Activated CD4-positive, alpha-beta T cell treated with anti-CD3 and anti-CD28 coated beads, Interleukin-2, amount 10 ng/mL, durations not matched to agents 7 days and 5 days (primary cell): ENCODE results near the gene TERB2. TPM values are rescaled to one million over a fixed set of nuclear protein-coding genes. Genes with fewer than 3 reads are reported as not detected.
"Not testable (repeated sequence)": the region's sequence is repeated elsewhere in the genome, so short reads cannot be mapped to it uniquely, and the experiment has no call there.

Experiments
- CTCF ChIA-PET: fragments of 350-600 bp; sonication (Branson Sonifier 250); formaldehyde crosslinking; loops from one replicate; lab custom pipeline; 2021; ENCODE audit warnings: antibody characterized with exemption; lab: Charles Lee
- POLR2A ChIA-PET: fragments of 350-600 bp; sonication (Branson Sonifier 250); formaldehyde crosslinking; loops from one replicate; lab custom pipeline; 2021; ENCODE audit warnings: antibody characterized with exemption; lab: Charles Lee
- DNase-seq: peaks from one replicate; pipeline ENCODE4 v3.0.0-alpha.2; 2020
- H3K27ac Mint-ChIP-seq: one replicate; pipeline ENCODE4 v1.8.0; 2021; ENCODE audit warnings: mild to moderate bottlenecking, moderate library complexity, mixed read lengths
- H3K27me3 Mint-ChIP-seq: one replicate; pipeline ENCODE4 v1.8.0; 2021; ENCODE audit warnings: mixed read lengths
- H3K36me3 Mint-ChIP-seq: one replicate; pipeline ENCODE4 v1.8.0; 2021; ENCODE audit warnings: low read depth, mixed read lengths
- H3K4me1 Mint-ChIP-seq: one replicate; pipeline ENCODE4 v1.8.0; 2021; ENCODE audit warnings: mixed read lengths
- H3K4me3 Mint-ChIP-seq: one replicate; pipeline ENCODE4 v1.8.0; 2021; ENCODE audit warnings: mild to moderate bottlenecking, moderate library complexity, mixed read lengths
- H3K9me3 Mint-ChIP-seq: one replicate; pipeline ENCODE4 v1.8.0; 2021; ENCODE audit warnings: mixed read lengths
- total RNA-seq, 2 experiments: library from RNA; stranded (reverse); gene quantifications; one replicate each; pipeline ENCODE4 v1.2.3, GENCODE V29; 2021

TERB2 gene
- total RNA-seq, 2 experiments from 2014 or later = not detected

DNA sequence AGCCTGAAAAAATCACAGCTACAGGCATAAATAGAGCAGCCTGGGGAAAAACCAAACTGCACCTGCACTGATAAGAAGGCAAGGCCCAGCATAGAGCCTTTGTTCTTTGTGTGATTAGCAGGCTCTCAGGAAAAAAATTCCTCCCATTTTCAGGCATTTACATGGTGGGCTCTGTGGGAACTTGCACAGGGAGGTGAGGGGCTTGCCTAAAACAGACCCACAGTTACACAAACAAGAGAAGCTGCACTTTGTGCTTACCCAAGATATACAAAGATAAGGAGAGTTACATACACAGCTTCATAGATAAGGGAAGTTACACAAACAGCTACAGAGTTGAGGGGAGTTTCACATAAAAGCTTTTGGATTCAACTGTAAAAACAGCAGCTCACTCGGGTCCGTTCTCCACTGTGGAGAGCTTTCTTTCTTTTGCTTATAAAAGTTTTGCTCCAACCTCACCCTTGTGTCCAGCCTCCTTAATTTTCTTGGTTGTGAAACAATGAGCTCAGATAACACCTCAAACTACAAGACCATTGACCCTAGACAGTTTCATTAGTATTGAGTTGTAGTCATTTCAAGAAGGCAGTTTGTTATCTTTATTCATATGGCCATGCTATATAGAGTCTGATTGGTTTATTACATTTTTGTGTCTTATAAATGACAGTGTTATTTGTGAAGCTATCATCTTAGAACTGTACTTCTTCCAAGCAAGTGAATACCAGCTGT, 23.3 kb downstream of the TERB2 start:
- H3K9me3 Mint-ChIP-seq, CTCF ChIA-PET, H3K36me3 Mint-ChIP-seq, H3K4me3 Mint-ChIP-seq, H3K4me1 Mint-ChIP-seq, H3K27ac Mint-ChIP-seq, POLR2A ChIA-PET, DNase-seq: not testable (repeated sequence)
- peaks cover 12% of the 10 kb centered on the region for H3K27me3 Mint-ChIP-seq

DNA sequence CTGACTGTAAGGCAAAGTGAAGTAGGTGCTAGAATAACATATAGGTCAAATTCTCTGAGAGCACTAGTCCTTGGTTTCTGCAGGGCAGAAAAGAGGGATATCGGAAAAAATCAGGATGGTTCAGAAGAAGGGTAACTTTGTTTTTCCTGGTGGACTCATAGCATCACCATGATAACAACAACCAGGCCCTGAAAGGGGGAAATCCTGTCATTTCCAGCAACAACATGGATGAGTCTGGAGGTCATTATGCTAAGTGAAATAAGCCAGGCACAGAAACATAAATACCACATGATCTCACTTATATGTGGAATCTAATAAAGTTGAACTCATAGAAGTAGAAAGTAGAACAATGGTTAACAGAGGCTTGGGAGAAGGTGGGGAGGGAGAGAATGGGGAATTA, 27.7 kb downstream of the TERB2 start:
- DNase-seq, CTCF ChIA-PET, H3K36me3 Mint-ChIP-seq, H3K4me1 Mint-ChIP-seq, H3K27me3 Mint-ChIP-seq, H3K9me3 Mint-ChIP-seq, H3K27ac Mint-ChIP-seq, POLR2A ChIA-PET, H3K4me3 Mint-ChIP-seq: not testable (repeated sequence)

DNA sequence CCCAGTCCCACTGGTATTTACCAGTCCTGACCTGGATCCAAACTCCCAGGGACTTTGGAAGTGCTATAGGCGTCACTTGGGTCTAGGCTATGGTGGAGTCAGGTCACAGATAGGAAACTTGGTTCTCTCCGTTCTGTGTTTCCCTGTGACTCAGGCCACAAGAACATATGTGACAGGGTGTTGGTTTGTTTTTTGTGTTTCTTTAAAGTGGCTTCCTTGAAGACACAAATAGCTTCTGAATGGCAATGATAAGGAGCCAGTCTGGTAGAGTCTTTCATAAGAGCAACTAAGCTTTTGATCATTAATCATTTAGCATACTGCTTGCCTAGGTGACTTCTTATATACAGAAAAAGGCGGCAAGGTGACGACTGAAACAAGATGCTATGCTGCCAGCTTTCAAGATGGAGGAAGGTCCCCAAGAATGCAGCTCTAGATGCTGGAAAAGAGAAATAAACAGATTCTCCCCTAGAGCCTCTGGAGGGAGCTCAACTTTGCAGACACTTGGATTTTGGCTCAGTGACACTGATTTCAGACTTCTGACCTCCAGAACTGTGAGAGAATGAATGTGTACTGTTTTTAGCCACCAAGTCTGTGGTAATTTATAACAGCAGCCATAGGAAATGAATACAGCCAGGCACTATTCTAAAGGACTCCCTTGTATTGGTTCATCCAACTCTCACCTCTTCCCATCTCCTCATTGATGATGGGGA, 30.0 kb downstream of the TERB2 start:
- DNase-seq, H3K9me3 Mint-ChIP-seq, H3K36me3 Mint-ChIP-seq, H3K4me3 Mint-ChIP-seq, H3K4me1 Mint-ChIP-seq, POLR2A ChIA-PET, H3K27me3 Mint-ChIP-seq, CTCF ChIA-PET, H3K27ac Mint-ChIP-seq: not testable (repeated sequence)

DNA sequence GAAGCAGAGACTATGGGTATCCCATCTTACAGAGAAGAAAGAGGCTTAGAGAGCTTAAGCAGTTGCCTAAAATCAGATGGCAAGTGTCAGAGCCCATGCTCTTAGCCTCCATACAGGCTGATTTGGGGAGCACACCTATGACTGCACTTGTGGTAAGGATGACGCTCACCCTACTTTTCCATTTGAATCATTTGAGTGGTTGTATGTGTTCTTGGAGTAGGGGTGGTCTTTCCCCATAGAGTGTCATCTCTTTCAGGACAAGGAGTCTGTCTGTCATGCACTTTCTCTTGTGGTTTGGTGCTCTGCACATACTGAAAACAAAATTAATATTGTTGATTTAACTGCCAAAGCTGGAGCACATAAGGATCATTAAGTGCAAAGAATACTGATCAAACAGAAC, 31.2 kb downstream of the TERB2 start:
- H3K9me3 Mint-ChIP-seq, CTCF ChIA-PET, H3K36me3 Mint-ChIP-seq, H3K4me3 Mint-ChIP-seq, H3K27ac Mint-ChIP-seq, H3K4me1 Mint-ChIP-seq, POLR2A ChIA-PET, DNase-seq: not testable (repeated sequence)
- H3K27me3 Mint-ChIP-seq = peaks cover 11% of the 10 kb centered on the region

DNA sequence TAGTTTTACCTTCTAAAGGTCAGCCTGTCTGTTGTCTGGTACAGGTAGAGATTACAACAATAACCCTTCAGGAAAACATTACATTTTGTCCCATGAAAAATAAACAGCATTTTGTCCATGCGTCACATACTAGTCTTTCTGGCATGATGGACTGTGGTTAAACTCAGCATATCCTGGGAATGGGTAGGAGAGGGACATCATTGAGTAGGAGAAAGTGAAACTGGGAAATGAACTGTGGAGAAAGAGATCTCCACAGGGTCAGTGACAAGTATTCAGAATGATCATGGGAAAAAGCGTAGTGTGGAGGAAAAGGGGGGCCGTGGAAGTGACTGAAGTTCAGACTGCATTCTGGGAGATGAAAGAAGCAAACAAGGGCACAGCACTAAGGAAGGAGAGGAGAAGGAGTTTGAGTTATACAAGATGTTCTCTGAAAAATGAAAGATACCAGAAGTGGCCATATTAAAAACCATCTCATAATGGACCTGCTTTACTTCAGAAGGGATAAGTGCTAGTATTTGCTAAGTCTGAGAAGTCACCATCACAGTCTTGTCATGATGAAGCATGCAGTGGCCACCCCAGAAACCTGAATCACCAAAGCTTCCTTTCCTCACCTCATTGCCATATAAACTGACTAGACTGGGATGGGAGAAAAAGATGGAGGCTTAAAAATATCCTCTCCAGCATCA, 31.8 kb downstream of the TERB2 start:
- DNase-seq, POLR2A ChIA-PET, H3K36me3 Mint-ChIP-seq, H3K4me3 Mint-ChIP-seq, H3K4me1 Mint-ChIP-seq, H3K9me3 Mint-ChIP-seq, H3K27ac Mint-ChIP-seq, CTCF ChIA-PET: not testable (repeated sequence)
- peaks cover 17% of the 10 kb centered on the region for H3K27me3 Mint-ChIP-seq

DNA sequence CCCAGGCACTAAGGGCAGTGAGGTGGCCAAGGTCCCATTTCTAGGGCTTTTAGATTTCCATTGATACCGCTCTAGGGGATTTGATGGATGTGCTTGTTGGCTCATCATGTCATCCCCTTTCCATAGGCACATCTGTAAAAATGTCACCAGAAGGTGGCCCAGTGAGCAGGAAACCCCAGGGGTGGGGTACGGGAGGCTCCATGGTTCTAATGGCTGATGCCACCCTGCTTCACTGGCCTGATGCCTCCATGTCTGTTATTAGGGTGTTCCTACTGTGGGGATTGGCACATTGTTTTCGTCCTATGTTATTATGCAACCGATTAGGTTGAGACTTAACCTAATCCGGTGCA, 32.4 kb downstream of the TERB2 start:
- POLR2A ChIA-PET, H3K4me3 Mint-ChIP-seq, CTCF ChIA-PET, H3K4me1 Mint-ChIP-seq, DNase-seq, H3K27ac Mint-ChIP-seq, H3K36me3 Mint-ChIP-seq, H3K9me3 Mint-ChIP-seq: not testable (repeated sequence)
- peaks cover 21% of the 10 kb centered on the region for H3K27me3 Mint-ChIP-seq

DNA sequence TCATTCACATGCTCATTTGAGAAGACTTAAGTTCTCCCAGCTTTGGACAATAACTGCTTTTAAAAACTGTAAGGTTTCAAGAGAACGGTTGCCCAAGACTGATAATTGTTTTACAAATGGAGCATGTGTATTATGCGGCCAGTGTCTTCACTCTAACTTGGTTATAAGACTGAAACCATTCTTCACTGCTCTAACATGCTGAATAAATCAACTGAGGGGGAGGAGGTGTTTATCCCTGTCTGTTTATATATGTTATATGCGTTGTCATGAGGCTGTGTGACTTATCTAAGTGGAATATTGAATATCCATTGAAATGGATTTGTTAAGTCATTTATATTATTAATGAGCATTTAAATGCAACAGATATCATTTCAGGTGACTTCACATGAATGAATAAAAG, 41.1 kb downstream of the TERB2 start:
- H3K27ac Mint-ChIP-seq, POLR2A ChIA-PET, H3K4me1 Mint-ChIP-seq, DNase-seq, H3K9me3 Mint-ChIP-seq, CTCF ChIA-PET, H3K4me3 Mint-ChIP-seq, H3K36me3 Mint-ChIP-seq: not testable (repeated sequence)
- peaks cover 42% of the 10 kb centered on the region for H3K27me3 Mint-ChIP-seq

DNA sequence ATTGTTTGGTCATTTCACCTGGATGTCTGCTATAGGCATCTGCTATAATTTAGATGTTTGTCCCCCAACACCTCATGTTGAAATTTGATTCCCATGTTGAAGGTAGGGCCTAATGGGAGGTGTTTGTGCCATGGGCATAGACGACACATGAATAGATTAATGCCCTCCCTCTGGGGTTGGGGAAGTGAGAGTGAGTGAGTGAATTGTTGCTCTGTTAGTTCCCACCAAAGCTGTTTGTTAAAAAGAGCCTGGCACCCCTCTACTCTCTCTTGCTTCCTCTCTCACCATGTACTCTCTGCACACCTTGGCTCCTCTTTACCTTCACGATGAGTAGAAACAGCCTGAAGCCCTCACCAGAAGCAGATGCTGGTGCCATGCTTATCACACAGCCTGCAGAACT, 42.6 kb downstream of the TERB2 start:
- DNase-seq = no peak
- H3K27me3 Mint-ChIP-seq = peaks cover 30% of the 10 kb centered on the region
- POLR2A ChIA-PET = no interaction called here
- CTCF ChIA-PET = no interaction called here
- no peak overlapping the region for H3K4me3 Mint-ChIP-seq
- no peaks in the 10 kb centered on the region for H3K4me1 Mint-ChIP-seq
- H3K36me3 Mint-ChIP-seq = no peaks in the 10 kb centered on the region
- H3K9me3 Mint-ChIP-seq = no peaks in the 10 kb centered on the region
- H3K27ac Mint-ChIP-seq = no peak overlapping the region

DNA sequence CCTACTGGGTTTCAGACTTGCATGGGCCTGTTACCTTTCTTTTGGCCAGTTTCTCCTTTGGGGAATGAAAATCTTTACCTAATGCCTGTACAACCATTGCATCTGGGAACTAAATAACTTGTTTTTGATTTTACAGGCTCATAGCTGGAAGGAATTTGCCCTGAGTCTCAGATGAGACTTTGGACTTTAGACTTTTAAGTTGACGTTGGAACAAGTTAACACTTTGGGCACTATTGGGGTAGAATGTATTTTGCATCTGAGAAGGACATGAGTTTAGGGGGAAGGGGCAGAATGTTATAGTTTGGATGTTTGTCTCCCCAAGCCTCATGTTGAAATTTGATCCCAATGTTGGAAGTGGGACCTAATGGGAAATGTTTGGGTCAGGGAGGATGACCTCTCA, 44.7 kb downstream of the TERB2 start:
- POLR2A ChIA-PET, H3K27ac Mint-ChIP-seq, H3K4me1 Mint-ChIP-seq, H3K4me3 Mint-ChIP-seq, DNase-seq, H3K9me3 Mint-ChIP-seq, H3K36me3 Mint-ChIP-seq, CTCF ChIA-PET: not testable (repeated sequence)
- peaks cover 13% of the 10 kb centered on the region for H3K27me3 Mint-ChIP-seq

DNA sequence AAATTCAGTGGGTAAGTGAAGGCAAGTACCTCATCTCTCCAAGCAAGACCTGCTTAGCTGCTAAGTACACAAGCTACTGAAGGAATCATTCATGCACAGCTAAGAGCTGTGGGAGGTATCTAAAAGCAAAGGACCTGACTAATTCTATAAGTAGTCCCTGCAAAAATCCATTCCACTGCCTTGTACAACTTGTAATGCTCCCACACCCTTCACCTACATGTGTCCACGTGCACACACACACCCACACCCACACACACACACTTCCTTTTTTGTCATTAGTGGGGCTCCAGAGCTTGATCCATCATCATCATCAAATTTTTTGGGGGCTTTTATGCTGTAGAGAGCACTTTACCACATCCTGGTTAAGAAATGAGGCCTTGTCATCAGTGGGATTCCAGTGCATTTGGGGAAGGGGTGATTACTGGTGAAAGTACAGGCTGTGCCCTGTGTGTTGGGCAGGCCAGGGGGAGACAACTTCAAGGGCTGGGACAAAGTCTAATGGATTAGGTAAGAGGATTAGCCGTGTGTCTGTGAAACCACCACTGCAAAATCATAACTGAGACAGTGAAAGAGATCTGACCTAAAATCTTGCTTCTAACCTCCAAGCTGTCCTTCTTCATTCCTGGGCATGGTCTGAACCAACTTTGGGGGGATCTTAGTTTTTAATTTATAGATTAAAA, 47.4 kb downstream of the TERB2 start:
- Mint-ChIP-seq H3K9me3 (peaks cover 12% of the 10 kb centered on the region), H3K27me3 (peaks cover 12% of the 10 kb centered on the region)
- H3K36me3 Mint-ChIP-seq, CTCF ChIA-PET, DNase-seq, H3K27ac Mint-ChIP-seq, H3K4me1 Mint-ChIP-seq, POLR2A ChIA-PET, H3K4me3 Mint-ChIP-seq: not testable (repeated sequence)

DNA sequence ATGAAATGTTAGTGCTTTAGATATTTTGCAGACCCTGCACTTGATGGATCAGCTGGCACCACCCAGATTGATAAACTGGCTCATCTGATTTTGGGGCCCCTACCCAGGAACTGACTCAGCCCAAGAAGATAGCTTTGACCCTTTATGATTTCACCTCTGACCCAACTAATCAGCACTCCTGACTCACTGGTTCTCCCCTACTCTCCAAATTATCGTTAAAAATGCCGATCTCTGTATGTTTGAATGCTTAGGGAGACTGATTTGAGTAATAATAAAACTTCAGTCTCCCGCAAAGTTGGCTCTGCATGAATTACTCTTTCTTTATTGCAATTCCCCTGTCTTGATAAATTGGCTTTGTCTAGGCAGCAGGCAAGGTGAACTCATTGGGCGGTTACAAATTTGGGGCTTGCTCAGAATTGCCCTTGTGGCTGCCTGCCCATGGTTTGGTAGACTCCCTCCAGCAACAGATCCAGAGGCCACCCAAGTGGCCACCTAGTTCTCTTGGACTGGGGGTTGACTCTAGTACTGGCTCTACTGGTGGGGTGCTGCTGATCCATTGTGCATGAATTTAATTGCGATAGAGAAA, 48.2 kb downstream of the TERB2 start:
- CTCF ChIA-PET, H3K4me1 Mint-ChIP-seq, H3K27ac Mint-ChIP-seq, DNase-seq, H3K4me3 Mint-ChIP-seq, H3K36me3 Mint-ChIP-seq, POLR2A ChIA-PET: not testable (repeated sequence)
- peaks cover 16% of the 10 kb centered on the region for H3K27me3 Mint-ChIP-seq
- peaks cover 12% of the 10 kb centered on the region for H3K9me3 Mint-ChIP-seq

DNA sequence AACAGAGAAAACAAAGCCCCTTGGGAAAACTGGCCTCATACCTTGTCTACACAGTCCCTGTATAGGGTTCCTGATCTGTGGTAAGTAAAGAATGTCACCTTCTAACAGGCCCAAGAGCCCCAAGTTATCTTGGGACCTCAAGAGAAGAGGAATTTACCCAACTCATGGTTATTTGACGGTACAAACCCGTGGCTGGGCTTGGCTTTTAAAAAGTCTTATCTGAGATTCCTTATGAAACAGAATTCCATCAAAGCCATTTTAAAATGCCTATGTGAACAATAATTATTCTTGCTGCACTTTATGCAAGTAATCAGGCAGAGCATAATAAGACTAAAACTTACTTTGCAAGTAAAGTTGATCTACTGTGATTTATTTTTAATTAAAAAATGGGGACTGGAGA, 52.6 kb downstream of the TERB2 start:
- H3K27ac Mint-ChIP-seq = no peak overlapping the region
- H3K36me3 Mint-ChIP-seq = no peaks in the 10 kb centered on the region
- no peaks in the 10 kb centered on the region for H3K4me1 Mint-ChIP-seq
- ChIA-PET POLR2A (no interaction called here), CTCF (no interaction called here)
- H3K4me3 Mint-ChIP-seq = no peak overlapping the region
- H3K9me3 Mint-ChIP-seq = peaks cover 12% of the 10 kb centered on the region
- DNase-seq = no peak
- peaks cover 10% of the 10 kb centered on the region for H3K27me3 Mint-ChIP-seq

DNA sequence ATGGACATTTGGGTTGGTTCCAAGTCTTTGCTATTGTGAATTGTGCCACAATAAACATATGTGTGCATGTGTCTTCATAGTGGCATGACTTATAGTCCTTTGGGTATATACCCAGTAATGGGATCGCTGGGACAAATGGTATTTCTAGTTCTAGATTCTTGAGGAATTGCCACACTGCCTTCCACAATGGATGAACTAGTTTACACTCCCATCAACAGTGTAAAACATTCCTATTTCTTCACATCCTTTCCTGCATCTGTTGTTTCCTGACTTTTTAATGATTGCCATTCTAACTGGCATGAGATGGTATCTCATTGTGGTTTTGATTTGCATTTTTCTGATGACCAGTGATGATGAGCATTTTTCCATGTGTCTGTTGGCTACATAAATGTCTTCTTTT, 58.6 kb downstream of the TERB2 start:
- CTCF ChIA-PET, H3K4me1 Mint-ChIP-seq, POLR2A ChIA-PET, H3K4me3 Mint-ChIP-seq, H3K27ac Mint-ChIP-seq, DNase-seq, H3K9me3 Mint-ChIP-seq, H3K36me3 Mint-ChIP-seq: not testable (repeated sequence)
- peaks cover 39% of the 10 kb centered on the region for H3K27me3 Mint-ChIP-seq
